ENCODE data around the gene COL27A1.

Gene COL27A1

GRCh38 chr9:114221706-114222465 lies 66.5 kb downstream of the COL27A1 start:
- no peak for DNase-seq (ENCODE audit: extremely low read depth in 1 of 2, low read depth in 1 of 2)

GRCh38 chr9:114223564-114224246 lies 68.4 kb downstream of the COL27A1 start:
- no peak for DNase-seq (ENCODE audit: extremely low read depth in 1 of 2, low read depth in 1 of 2)

- DNase-seq (ENCODE audit: extremely low read depth in 1 of 2, low read depth in 1 of 2): no peak
Observed at GRCh38 chr9:114224247-114224610, 68.9 kb downstream of the COL27A1 start.

DNA sequence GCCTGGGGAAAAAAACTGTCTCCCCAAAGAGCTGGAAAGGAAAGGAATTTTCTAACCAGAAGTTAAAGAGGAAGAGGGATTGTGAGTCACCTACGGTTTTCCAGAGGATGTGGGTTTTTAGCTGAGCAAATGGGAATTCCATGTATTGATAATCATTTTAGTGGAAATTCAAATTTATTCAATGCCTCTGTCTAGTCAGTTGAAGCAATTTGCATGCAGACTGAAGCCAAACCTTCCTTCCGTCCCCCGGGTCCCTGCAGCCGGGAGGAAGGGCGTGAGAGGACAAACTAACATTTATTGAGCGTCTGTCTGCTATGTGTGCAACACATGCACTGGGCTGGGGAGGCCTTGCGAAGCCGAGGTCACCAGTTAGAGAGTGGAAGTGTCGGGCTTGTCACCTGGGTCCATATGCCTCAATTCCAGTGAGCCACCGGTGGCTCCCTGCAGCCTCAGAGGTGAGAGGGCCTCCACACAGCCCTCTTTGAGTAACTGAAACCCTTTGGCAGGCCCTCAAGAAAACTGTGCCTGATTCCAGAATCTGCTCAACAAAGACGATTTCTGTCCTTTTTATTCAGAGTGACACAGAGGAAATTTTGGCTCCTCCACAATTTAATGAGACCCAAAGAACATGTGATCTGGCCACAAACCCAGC lies 70.3 kb downstream of the COL27A1 start:
- DNase-seq (ENCODE audit: extremely low read depth in 1 of 2, low read depth in 1 of 2): no peak

- no peak for DNase-seq (ENCODE audit: extremely low read depth in 1 of 2, low read depth in 1 of 2)
Observed at GRCh38 chr9:114226246-114227055, 71.1 kb downstream of the COL27A1 start.

DNA sequence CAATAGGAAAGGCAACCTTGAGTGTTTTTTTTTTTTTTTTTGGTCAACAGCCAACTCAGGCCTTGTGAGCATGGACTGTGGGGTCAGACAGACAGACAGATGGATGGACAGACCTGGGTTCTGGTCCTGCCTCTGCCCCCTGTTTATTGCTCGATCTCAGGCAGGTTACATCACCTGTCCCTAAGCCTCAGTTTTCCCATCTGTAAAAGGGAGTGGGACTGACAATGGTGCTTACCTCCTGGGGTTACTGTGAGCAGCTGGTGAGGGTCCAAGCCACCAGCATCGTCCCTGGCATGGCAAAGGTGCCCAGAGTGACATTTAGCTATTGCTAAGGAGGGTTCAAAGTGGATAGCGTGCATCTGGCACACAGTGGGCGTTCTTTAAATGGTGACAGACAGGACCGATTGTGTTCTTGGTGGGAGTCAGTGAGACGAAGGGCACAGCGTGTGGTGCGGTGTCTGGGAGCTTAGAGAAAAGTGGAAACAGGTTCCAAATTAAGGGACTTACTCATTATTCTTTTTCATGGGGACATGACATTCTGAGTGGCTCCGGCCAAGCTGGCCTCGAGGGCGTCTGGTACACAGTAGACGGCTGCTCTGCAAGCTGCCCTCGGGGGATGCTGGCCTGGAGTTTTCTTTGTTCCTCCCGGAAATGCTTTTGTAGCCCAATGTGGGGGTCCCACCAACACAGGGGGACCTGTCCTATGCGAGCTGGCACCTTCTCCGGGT lies 72.1 kb downstream of the COL27A1 start:
- no peak for DNase-seq (ENCODE audit: extremely low read depth in 1 of 2, low read depth in 1 of 2)

DNA sequence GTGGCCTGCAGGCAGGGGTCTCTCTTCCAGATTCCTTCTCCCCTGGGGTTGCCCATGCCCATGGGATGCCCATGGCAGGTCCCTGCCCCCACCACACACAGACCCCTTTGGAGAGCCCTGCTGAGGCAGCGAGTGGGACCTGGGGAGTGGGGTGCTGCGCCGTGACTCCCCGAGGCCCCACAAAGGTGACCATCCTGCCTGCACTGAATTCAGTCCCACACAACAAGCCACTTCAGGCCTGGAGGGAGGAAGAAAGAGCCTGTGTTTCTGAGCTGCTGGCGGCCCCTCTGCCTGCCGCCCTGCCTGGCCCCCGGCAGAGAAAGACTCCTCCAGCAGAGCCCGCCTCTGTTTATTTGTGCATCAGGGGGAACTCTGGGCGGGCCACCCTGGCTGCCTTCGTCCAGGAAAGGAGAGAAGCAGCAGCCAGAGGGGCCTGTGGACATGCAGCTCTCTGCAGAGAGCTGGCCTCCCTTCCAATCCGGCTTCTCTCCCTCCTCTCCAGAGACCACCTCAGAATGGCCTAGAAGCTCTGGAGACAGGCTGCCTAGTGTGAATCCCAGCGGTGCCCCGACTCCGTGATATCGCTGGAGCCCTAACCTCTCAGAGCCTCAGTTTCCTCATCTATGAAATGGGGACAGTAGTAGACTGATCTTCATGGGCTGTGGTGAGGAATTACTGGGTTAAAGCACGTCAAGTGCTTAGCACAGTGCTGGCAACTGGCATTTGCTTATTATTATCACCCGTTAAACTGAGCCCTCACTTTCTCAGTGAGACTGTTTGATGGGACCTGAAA lies 72.9 kb downstream of the COL27A1 start:
- no peak for DNase-seq (ENCODE audit: extremely low read depth in 1 of 2, low read depth in 1 of 2)

DNA sequence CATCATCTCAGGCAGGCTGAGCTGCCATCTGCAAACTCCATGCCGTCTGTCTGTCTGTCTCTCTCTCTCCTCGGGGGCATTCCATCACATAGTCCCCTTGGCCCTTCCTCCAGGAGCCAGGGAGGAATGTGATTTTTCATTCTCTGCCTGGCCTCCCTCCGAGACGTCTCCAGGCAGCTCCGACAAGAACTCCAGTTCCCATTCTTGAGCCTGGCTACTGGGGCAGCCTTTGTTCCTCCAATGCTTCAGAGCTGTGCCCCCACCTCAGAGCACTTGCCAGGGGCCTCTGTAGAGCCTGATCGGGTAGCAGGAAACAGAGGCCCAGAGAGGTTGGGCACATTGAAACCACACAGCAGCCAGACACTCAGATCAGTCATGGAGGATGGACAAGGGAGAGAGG lies 74.0 kb downstream of the COL27A1 start:
- no peak for DNase-seq (ENCODE audit: extremely low read depth in 1 of 2, low read depth in 1 of 2)

- no peak for DNase-seq (ENCODE audit: extremely low read depth in 1 of 2, low read depth in 1 of 2)
Observed at GRCh38 chr9:114230068-114230467, 74.7 kb downstream of the COL27A1 start.

- no peak for DNase-seq (ENCODE audit: extremely low read depth in 1 of 2, low read depth in 1 of 2)
Observed at GRCh38 chr9:114231273-114231672, 75.9 kb downstream of the COL27A1 start.

DNA sequence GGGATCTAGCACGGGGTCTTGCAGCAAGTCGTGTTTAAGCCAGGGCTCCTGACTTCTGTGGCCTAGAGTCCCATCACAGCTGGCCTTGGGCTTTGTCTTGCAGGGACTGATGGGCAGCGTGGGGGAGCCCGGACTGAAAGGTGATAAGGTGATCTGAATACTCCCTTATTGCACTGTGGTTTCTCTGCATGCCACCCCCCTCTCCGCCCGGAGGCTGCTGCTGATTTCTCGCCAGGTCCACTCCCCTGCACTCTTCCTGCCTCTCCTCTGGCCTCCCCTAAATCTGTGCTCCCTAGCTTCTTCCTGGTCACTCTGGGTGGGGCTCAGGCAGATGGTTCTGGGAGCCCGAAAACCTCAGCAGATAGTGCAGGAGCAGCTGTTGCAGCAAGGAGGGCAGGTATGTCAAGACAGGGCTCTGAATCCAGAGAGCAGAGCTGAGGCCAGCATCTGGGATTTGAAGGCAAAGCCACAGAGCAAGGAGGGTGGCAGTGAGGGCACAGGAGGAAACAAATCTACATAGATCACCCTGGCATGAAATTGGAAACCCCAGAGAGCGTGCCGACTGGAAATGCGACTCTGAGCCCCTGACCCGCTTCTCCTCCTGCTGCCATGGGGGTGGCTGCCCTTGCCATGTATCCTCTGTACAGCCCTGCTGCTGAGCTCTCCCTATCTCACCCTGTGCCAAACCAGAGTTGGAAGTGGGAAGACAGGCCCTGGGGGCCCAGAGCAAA lies 76.5 kb downstream of the COL27A1 start:
- DNase-seq (ENCODE audit: extremely low read depth in 1 of 2, low read depth in 1 of 2): no peak

GRCh38 chr9:114233491-114234185 lies 78.3 kb downstream of the COL27A1 start:
- DNase-seq (ENCODE audit: extremely low read depth in 1 of 2, low read depth in 1 of 2): no peak

DNA sequence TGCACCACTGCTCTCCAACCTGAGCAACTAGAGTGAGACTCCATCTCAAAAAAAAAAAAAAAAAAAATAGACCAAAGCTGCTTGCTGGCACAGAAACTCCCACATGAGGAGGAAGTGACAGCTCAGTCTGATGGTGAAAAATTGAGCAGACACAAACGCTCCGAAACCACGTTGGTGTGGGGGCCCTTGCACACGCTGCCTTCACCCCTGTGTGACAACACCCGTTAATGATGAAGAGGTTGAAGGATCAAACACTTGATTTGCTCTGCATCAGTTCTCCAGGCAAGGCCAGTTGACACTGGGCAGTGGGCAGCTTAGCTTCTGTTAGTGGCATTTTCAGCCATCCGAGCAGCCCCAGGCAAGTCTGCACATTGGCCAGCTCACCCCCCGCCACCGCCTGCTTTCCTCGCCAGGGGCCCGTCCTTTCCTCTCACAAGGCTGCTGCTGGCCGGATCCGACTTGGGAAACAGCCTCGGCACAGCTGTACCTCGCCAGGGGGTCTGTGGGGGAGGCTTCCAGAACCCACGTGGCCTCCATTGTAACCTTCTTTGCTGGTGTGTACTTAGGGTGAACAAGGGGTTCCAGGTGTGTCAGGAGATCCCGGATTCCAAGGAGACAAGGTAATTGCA lies 79.8 kb downstream of the COL27A1 start:
- no peak for DNase-seq (ENCODE audit: extremely low read depth in 1 of 2, low read depth in 1 of 2)

- no peak for DNase-seq (ENCODE audit: extremely low read depth in 1 of 2, low read depth in 1 of 2)
Observed at GRCh38 chr9:114236391-114237138, 81.2 kb downstream of the COL27A1 start.

DNA sequence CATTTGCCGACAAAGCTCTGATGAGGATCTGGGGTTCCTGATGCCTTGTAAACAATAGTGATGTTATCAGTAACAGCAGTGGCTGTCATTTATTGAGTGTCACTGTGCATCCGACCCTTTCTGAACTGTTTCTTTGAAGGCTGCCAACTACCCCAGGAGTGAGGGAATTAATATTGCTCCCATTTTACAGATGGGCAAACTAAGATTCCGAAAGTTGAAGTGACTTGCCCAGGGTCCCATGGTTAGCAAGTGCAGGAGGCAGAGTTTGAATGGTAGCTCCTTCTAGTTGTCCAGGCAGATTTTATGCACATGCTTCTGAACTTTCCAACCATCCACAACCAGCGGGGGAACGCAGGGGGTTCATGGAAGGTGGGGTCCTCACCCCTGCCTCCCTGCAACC lies 81.9 kb downstream of the COL27A1 start:
- DNase-seq (ENCODE audit: extremely low read depth in 1 of 2, low read depth in 1 of 2): no peak

GRCh38 chr9:114237781-114238180 lies 82.4 kb downstream of the COL27A1 start:
- no peak for DNase-seq (ENCODE audit: extremely low read depth in 1 of 2, low read depth in 1 of 2)

- DNase-seq (ENCODE audit: extremely low read depth in 1 of 2, low read depth in 1 of 2): no peak
Observed at GRCh38 chr9:114238472-114238871, 83.1 kb downstream of the COL27A1 start.

All from activated CD8-positive, alpha-beta memory T cell treated with anti-CD3 and anti-CD28 coated beads for 1 hour (primary cell).